ENCODE results near the gene APOD.
"Not testable (repeated sequence)": the region's sequence is repeated elsewhere in the genome, so short reads cannot be mapped to it uniquely, and the experiment has no call there.

DNA sequence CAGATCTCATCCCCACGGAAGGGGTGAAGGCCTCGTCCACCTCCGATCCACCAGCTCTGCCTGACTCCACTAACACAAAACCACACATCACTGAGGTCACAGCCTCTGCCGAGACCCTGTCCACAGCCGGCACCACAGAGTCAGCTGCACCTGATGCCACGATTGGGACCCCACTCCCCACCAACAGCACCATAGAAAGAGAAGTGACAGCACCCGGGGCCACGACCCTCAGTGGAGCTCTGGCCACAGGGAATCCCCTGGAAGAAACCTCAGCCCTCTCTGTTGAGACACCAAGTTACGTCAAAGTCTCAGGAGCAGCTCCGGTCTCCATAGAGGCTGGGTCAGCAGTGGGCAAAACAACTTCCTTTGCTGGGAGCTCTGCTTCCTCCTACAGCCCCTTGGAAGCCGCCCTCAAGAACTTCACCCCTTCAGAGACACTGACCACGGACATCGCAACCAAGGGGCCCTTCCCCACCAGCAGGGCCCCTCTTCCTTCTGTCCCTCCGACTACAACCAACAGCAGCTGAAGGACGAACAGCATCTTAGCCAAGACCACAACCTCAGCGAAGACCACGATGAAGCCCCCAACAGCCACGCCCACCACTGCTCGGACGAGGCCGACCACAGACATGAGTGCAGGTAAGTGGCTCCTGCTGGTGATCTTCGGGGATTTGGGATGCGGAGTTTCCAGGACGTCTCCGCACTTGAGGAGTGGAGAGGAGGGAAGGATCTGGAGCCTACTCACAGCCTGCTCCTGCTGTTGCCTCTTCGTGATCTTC, 36.0 kb upstream of the APOD start:
- TF ChIP-seq, protein P1, sequence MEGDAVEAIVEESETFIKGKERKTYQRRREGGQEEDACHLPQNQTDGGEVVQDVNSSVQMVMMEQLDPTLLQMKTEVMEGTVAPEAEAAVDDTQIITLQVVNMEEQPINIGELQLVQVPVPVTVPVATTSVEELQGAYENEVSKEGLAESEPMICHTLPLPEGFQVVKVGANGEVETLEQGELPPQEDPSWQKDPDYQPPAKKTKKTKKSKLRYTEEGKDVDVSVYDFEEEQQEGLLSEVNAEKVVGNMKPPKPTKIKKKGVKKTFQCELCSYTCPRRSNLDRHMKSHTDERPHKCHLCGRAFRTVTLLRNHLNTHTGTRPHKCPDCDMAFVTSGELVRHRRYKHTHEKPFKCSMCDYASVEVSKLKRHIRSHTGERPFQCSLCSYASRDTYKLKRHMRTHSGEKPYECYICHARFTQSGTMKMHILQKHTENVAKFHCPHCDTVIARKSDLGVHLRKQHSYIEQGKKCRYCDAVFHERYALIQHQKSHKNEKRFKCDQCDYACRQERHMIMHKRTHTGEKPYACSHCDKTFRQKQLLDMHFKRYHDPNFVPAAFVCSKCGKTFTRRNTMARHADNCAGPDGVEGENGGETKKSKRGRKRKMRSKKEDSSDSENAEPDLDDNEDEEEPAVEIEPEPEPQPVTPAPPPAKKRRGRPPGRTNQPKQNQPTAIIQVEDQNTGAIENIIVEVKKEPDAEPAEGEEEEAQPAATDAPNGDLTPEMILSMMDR (IDR thresholded peaks at IDR 0.05), result not testable (repeated sequence)
- not testable (repeated sequence) for TF ChIP-seq POLR2A (IDR thresholded peaks at IDR 0.05)
